Retina (tissue), 1 donor: ENCODE results near the gene HRAS.
"Not testable (repeated sequence)": the region's sequence is repeated elsewhere in the genome, so short reads cannot be mapped to it uniquely, and the experiment has no call there.

ENCODE experiments used
- DNase-seq: peaks from one replicate; pipeline ENCODE4 v3.0.0-alpha.2; 2016

HRAS gene

DNA sequence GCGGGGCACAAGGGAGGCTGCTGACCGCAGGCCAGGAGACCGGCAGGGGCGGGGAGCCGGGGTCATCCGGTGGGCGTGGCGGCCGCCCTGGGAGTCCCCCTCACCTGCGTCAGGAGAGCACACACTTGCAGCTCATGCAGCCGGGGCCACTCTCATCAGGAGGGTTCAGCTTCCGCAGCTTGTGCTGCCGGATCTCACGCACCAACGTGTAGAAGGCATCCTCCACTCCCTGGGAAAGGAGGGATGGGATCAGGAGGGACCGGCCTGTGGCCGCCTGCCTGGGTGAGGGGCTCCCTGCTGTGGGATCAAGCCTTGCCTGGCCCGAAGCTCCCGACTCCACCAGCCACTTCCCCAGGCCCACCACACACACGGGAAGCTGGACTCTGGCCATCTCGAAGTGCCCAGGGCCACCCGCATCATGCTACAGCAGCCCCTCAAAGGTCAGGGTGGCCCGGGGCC is 2.8 kb downstream of the HRAS start:
- DNase-seq = no peak

DNA sequence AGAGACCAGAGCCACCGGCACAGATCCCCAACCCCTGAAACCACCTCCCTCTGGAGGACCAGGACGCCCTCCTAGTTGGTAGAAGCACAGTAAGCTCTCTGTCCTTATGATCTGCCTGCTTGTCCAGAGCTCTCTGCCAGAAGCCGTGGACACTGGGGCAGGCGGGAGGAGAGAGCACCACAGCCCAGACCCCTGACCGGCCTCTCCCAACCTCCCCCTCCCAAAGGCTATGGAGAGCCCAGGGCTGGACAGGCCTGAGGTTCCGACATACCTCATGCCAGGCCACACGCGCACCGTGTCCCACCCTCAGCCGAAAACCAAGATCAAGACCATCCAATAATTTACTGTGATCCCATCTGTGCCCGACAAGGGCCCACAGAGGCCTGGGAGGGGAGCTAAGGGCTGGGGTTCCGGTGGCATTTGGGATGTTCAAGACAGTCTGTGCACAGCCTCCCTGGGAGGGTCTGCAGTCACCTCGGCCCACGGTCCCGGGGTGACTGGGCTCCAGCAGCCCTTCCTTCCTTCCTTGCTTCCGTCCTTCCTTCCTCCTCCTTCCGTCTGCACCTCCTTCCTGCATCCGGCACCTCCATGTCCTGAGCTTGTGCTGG is 3.4 kb downstream of the HRAS start:
- no peak for DNase-seq

DNA sequence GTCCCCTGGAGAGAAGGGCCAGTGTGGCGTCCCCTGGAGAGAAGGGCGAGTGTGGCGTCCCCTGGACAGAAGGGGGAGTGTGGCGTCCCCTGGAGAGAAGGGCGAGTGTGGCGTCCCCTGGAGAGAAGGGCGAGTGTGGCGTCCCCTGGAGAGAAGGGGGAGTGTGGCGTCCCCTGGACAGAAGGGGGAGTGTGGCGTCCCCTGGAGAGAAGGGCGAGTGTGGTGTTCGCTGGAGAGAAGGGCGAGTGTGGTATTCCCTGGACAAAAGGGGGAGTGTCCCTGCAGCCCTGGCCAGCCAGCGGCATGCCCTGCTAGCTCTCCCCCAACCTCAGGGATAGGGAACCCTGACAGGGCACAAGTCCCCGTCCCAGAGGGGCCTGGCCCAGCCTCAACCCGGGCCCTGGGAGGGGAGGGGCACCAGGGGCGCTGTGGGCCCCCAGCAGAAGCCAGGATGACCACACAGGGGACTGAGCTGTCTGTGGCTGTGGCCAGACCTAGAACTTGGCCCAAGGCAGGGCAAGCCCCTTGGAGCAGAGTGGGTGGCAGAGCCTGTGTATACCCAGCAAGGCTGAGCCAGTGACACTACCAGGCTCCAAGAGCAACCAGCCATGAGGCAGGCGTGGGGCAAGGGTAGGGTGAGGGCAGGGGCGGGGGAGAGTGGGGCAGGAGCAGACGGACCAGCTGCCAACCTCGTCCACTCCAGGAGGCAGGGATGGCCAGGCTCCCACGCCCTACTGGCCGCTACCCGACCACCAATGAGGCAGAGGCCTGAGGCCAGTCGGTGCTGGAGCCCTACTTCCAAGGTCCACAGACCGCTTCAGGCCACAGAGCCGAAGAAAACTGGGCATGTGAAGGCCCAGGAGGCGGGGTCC is 4.2 kb downstream of the HRAS start:
- DNase-seq = no peak

DNA sequence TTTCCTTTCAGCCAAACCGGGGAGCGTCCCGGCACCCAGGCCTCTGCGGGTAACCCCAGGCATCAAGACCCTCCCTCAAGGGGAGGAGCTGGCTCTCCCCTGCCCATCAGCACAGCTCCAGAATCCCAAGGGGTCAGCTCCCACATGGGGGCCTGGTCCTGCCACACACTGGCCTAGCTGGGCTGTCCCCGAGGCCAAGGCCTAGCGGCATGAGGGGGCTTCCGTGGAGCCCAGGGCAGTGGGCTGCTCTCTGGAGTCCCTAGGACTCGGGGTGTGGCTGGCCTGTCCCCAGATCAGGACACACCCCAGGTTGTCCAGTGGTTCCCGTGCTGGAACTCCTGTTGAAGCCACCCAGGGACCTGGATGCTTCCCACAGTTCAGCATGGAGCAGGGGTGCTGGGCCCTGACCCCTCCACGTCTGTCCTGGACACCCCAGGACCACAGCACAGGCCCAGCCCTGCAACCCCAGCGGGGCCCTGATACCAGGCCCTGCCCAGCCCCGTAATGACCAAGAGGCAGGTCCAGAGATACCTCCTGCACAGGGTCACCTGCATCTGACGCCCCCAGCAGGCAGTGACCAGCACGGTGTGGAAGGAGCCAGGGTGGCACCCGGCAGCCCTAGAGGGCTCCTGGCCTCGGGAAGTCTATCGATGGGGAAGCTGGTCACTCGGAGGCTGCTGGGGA is 5.5 kb downstream of the HRAS start:
- DNase-seq = no peak

DNA sequence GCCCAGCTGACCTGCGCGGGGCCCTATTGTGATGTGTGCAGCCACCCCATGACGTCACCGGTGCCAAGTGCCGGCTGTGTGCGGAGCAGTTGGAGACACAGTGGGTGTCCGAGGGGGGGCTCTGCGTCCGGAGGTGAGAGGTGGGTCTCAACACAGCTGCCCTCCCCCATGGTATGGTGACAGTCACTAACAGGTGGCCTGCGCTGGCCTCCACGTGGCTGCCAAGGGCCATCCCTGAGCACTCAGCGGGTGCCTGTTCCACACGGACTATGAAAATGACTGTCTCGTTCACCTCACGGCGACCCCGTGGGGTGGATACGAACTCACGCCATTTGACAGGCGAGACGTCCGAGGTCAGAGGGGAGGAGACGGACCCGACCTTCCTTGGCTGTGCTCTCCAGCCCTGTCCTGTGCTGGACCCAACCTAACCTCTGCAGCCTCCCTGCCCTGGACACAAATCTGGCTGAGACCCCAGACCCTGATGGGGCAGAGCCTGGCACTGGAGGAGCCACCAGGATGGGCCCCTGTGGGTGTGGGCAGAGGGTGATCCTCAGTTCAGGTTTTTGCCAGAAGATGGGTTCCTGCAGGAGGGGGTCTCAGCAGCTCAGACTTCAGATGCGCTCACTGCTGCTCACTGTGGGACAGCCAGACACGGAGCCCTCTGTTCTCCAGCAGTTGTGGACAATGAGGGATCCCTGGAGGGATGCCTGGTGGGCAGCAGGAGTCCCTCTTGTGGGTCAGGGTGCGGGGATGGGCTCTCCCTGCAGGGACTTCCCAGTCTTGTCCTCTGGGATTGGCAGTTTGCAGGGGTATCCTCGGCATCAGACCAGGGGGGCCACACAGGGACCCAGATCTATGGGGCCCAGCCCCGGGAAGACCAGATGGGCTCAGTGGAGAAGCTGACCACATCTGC is 6.3 kb downstream of the HRAS start:
- peak; percentile 18 for DNase-seq

DNA sequence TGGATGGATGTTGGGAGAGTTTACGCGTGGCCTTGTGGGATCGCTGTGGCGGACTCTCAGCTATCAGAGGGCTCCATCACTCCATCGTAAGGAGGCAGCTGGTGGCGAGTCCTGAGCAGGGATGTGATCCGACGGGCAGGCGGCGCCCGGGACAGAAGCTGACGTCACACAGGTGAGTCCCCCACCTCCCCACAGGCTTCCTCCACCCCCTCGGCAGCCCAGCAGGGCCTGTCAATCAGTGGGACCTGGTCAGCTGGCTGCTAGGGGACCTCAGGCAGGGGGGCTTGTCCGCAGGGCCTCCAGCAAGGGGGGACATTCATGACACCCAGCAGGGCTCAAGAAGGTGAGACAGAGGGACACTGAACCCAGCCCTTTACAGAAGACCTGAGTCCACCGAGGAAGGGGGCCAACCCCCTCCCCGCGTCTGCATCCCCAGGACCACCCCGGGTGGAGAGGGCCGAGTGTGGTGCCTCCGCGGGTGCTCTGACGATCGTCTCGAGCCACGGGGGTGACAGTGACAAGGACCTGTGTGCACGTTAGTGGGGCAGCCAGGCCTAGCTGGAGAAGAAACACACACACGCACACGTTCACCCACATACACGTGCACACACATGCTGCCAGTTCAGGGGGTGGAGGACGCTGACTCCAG is 7.1 kb downstream of the HRAS start:
- DNase-seq = no peak

DNA sequence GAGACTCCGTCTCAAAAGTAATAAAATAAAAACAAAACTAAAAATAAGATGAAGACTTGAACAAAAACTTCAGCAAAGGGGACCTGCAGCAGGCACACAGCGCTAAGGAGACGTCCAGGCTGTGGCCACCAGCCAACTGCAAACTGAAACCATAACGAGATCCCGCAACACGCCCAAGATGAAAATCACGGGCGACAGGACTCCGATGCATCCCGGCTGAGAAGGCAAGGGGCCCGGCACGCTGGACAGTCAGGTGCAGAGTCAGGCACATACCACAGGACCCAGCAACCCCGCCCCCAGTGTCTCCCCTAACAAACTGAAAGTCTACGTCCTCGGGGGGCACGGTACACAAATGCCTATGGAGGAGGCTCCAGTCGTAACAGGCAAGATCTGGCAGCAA is 9.2 kb downstream of the HRAS start:
- no peak for DNase-seq

DNA sequence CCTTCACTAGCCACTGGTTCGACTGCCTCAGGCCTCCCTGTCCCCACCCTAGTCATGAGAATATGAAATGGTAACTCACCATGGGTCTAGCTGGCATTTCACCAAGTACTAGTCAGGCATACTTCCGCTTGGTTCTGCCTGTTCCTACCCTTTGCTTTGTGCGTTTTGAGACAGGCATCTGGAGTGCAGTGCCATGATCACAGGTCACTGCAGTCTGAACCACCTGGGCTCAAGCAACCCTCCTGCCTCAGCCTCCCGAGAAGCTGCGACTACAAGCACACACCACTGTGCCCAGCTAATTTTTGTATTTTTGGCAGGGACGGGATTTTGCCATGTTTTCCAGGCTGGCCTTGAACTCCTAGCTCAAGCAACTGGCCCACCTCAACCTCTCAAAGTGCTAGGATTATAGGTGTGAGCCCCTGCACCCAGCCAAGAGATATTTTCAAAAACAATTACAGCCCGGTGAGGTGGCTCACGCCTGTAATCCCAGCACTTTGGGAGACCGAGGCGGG is 14.1 kb downstream of the HRAS start:
- no peak for DNase-seq

DNA sequence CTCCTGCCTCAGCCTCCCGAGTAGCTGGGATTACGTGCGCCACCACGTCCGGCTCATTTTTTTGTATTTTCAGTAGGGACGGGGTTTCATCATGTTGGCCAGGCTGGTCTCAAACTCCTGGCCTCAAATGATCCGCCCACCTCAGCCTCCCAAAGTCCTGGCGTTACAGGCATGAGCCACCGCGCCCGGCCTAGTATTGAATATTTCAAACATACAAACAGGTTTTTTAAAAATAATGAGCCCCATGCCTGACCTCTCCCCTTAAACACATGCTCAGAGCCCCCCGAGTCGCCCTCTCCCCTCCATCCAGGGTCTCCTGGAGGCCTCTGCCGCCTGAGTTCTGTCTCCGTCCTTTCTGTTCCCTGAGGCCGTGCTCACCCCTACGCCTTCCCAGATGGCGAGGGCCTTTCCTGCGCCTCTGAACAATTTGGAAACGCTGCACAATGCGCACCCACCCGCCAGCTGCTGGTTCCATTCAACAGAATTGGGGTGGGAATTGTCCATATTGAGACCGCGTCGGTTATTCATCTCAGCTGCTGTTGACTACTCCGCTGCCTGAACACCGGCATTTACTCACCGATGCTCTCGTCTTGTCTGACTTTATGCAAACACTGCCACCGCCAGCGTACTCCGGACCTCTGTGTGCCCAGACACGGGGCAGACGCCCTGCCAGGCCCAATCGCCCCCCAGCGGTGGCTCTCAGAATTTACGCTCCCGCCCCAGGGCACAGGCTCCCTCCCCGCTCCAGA is 14.8 kb downstream of the HRAS start:
- no peak for DNase-seq

DNA sequence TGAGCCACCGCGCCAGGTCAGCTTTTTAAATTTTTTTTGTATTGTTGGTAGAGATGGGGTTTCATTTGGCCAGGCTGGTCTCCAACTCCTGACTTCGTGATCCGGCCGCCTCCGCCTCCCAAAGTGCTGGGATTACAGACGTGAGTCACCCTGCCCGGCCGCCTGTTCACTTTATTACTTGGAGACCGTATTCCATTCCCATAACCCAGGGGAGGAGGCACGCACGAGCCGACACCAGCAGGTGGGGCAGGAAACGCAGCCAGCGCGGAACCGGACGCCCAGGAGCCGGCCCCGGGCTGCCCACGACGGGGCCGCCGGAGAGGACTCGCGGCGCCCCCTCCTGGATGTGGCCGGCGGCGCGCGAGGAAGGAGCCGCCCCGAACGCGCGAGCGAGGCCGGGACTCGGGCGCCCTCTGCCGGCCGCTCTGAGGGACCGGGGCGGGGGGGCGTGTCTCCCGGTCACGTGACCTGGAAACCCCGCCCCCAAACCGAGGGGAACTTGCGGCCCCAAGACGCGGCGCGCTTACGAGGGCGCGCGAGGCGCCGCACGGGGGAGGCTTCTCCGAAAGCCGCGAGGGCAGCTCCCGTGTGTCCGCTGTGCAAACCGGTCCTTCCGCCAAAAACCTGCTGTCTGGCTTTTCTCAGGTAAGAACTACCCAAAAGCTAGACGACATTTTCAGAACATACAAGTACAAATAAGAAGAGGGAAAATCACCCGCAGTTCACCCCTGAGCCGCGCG is 16.7 kb downstream of the HRAS start:
- DNase-seq = peak; percentile 97

DNA sequence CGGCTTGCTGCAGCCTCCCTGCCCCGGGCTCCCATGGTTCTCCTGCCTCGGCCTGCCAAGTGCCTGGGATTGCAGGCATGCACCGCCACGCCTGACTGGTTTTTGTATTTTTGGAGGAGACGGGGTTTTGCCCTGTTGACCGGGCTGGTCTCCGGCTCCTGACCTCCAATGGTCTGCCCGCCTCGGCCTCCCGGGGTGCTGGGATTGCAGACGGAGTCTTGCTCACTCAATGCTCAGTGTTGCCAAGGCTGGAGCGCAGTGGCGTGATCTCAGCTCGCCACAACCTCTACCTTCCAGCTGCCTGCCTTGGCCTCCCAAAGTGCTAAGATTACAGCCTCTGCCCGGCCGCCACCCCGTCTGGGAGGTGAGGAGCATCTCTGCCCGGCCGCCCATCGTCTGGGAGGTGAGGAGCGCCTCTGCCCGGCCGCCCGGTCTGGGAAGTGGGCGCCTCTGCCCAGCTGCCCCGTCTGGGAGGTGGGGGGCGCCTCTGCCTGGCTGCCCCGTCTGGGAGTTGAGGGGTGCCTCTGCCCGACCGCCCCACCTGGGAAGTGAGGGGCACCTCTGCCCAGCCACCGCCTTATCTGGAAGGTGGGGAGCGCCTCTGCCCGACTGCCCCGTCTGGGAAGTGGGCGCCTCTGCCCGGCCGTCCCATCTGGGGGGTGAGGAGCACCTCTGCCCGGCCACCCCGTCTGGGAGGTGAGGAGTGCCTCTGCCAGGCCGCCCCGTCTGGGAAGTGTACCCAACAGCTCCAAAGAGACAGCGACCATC is 18.3 kb downstream of the HRAS start:
- not testable (repeated sequence) for DNase-seq

DNA sequence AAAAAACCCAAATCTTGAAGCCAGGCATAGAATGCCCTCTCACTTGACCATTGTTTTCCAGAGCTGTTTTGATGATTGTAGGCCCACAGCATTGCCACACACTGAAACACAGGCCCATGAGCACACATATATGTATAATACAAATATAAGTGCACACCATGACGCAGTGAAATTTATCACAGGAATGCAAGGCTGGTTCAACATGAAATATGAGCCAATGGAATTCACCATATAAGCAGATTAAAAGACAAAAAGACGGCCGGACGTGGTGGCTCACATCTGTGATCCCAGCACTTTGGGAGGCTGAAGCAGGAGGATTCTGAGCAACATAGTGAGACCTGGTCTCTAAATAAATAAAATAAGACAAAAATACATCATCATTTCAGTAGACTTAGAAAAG is 19.0 kb downstream of the HRAS start:
- DNase-seq = no peak

DNA sequence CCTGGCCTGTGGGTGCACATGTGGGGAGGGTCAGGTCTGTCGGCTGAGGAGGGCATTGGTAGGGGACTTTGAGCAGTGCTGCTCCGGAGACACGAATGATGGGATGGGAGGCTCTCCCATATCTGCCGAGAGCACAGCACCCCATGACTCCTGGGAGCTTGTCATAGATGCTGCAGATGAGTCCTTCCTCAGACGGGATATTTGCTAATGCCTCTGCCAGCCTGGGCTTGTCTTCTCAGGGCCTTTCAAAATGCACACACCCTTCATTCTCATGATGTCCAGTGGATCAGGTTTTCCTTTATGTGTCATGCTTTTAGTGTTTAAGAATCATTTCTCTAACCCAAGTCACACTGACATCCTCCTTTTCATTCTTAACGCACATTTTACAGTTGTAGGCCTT is 20.2 kb downstream of the HRAS start:
- DNase-seq = no peak

DNA sequence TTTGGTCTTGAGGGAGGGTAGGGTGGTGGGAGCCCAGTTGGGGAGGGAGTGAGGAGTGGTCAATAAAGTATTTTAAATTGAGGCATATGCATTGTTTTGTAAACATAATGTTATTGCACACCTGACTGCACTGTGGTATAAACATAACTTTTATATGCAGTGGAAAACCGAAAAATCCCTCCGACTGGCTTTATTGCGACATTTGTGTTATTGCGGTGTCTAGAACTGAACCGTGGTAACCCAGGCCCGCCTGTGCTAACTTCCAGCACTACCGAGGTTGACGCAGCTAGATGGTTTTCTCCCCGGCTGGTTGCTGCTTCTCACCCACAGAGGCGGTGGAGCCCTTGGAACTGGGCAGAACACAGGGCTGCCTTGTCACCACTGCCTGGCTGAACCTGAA is 20.8 kb downstream of the HRAS start:
- DNase-seq = no peak

DNA sequence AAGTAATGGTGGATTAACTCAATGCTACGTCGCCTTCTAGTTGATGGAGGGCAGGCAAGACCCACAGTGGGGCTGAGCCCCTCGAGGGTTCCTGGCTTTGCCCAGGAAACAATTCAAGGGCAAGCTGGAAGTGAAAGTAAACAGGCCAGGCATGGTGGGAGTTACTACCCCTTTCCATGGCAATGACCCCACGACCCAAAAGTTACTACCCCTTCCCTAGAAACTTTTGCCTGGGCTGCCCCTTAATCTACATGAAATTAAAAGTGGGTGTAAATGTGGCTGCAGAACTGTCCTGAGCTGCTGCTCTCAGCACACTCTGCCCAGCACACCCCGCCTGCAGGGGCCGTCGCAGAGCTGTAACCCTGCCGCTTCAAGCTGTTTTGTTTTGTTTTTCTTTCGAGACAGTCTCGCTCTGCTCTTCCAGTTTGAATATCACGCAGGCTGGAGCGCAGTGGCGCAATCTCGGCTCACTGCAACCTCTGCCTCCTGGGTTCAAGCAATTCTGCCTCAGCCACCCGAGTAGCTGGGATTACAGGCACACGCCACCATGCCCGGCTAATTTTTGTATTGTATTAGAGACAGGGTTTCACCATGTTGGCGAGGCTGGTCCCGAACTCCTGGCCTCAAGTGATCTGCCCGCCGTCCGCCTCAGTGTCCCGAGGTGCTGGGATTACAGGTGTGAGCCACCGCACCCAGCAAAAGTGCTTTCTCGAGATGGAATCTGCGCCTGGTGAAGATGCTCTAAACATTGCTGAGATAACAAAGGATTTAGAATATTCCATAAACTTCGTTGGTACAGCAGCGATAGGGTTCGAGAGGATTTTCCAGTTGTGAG is 22.4 kb downstream of the HRAS start:
- no peak for DNase-seq

DNA sequence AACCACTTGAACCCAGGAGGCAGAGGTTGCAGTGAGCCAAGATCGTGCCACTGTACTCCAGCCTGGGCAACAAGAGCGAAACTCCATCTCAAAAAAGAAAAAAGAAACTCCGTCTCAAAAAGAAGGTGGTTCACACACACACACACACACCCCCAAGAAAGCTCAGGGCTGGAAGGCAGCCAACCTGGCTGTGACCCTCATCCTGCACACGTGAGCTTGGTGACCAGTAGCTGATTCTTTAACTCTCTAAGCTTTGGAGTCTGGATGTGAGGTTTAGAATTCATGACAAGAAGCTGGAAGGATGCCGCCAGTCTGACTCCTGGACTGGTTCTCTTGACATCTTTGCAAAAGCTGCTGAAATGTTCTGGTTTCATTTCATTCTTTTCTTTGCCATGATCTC is 26.4 kb downstream of the HRAS start:
- DNase-seq = no peak

DNA sequence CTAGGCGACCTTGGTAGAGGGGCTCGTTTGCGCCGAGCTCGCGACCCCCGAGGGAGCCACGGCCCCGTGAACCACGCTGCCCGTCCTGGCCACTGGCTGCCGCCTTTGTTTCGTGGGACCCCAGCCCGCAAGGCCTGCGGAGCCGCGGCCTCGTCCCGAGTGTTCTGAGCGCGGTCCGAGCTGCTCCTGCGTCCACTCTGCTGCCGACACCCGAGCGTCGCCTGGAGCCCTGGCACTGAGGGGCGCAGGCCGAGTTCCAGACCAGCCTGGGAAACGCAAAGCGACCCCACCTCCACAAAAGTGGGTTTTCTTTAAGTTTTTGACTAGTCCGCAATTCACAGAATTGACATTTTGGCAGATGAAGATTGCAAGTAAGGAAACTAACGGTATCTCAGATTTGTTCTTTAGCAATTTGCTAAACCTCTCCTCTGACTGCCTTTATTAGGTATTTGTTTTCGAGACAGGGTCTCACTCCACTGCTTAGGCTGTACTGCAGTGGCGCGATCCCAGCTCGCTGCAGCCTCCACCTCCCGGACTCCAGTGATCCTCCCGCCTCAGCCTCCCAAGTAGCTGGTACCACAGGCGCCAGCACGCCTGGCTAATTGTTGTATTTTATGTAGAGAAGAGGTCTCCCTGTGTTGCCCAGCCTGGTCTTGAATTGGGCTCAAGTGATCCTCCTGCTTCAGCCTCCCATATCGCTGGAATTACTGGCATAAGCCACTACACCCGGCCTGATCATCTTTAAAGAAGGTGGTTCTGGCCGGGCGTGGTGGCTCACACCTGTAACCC is 27.5 kb downstream of the HRAS start:
- no peak for DNase-seq
